H9 (cell line): ENCODE results near the gene APBB2. TPM values are rescaled to one million over a fixed set of nuclear protein-coding genes. Genes with fewer than 3 reads are reported as not detected.

Source experiments
- DNase-seq: peaks from one replicate; pipeline ENCODE4 v3.0.0-alpha.2; 2017
- H2AFZ ChIP-seq: one replicate; pipeline ENCODE4 v1.6.1; 2013; ENCODE audit warnings: mild to moderate bottlenecking, low read length, control low read depth, moderate library complexity
- H2AK5ac ChIP-seq: 2 replicates; pipeline ENCODE4 v1.6.1; 2013; ENCODE audit warnings: low read length, control low read depth, mixed read lengths; ENCODE audit not compliant: insufficient read length
- H2BK120ac ChIP-seq: one replicate; pipeline ENCODE4 v1.6.1; 2013; ENCODE audit warnings: low read depth, mild to moderate bottlenecking, low read length, control low read depth, inconsistent platforms; ENCODE audit not compliant: poor library complexity, severe bottlenecking
- H2BK12ac ChIP-seq: 2 replicates; pipeline ENCODE4 v1.6.1; 2013; ENCODE audit warnings: low read length, control low read depth, mixed read lengths, low read depth; ENCODE audit not compliant: insufficient read length
- H2BK15ac ChIP-seq: 2 replicates; pipeline ENCODE4 v1.6.1; 2013; ENCODE audit warnings: low read depth, low read length, control low read depth
- H2BK20ac ChIP-seq: one replicate; pipeline ENCODE4 v1.6.1; 2013; ENCODE audit warnings: low read depth, mild to moderate bottlenecking, low read length, control low read depth, inconsistent platforms; ENCODE audit not compliant: poor library complexity, severe bottlenecking
- H2BK5ac ChIP-seq: 2 replicates; pipeline ENCODE4 v1.6.1; 2013; ENCODE audit warnings: low read length, control low read depth, mixed read lengths; ENCODE audit not compliant: insufficient read length
- H3K14ac ChIP-seq: 2 replicates; pipeline ENCODE4 v1.6.1; 2013; ENCODE audit warnings: low read length, control low read depth; ENCODE audit not compliant: insufficient read depth
- H3K18ac ChIP-seq: 2 replicates; pipeline ENCODE4 v1.6.1; 2013; ENCODE audit warnings: low read depth, mild to moderate bottlenecking, mixed read lengths, low read length, control low read depth; ENCODE audit not compliant: insufficient read length
- H3K23ac ChIP-seq: 2 replicates; pipeline ENCODE4 v1.6.1; 2013; ENCODE audit warnings: low read length, control low read depth, mixed read lengths, low read depth; ENCODE audit not compliant: insufficient read length
- H3K23me2 ChIP-seq: 2 replicates; pipeline ENCODE4 v1.6.1; 2013; ENCODE audit warnings: low read depth, mild to moderate bottlenecking, mixed read lengths, low read length, control low read depth; ENCODE audit not compliant: insufficient read length, poor library complexity, severe bottlenecking
- H3K27ac ChIP-seq: 2 replicates; pipeline ENCODE4 v1.5.1; 2013; ENCODE audit warnings: low read length, control low read depth, mixed read lengths, low read depth; ENCODE audit not compliant: insufficient read length
- H3K27me3 ChIP-seq: 2 replicates; pipeline ENCODE4 v1.6.1; 2013; ENCODE audit warnings: low read length, control low read depth, inconsistent platforms; ENCODE audit not compliant: insufficient read depth
- H3K4ac ChIP-seq: 2 replicates; pipeline ENCODE4 v1.6.1; 2013; ENCODE audit warnings: low read depth, mild to moderate bottlenecking, control low read depth, inconsistent platforms, low read length, moderate library complexity
- H3K4me1 ChIP-seq: 2 replicates; pipeline ENCODE4 v1.6.1; 2013; ENCODE audit warnings: low read length, control low read depth, inconsistent platforms; ENCODE audit not compliant: insufficient read depth
- H3K4me2 ChIP-seq: 2 replicates; pipeline ENCODE4 v1.6.1; 2013; ENCODE audit warnings: low read length, control low read depth, mixed read lengths; ENCODE audit not compliant: insufficient read length, insufficient read depth
- H3K56ac ChIP-seq: 2 replicates; pipeline ENCODE4 v1.6.1; 2013; ENCODE audit warnings: low read depth, mild to moderate bottlenecking, mixed read lengths, low read length, control low read depth; ENCODE audit not compliant: insufficient read length
- H3K79me1 ChIP-seq: 2 replicates; pipeline ENCODE4 v1.6.1; 2013; ENCODE audit warnings: low read depth, mild to moderate bottlenecking, moderate library complexity, low read length, control low read depth, inconsistent platforms; ENCODE audit not compliant: insufficient read depth, poor library complexity, severe bottlenecking
- H3K79me2 ChIP-seq: 2 replicates; pipeline ENCODE4 v1.6.1; 2013; ENCODE audit warnings: low read length, control low read depth, inconsistent platforms; ENCODE audit not compliant: insufficient read depth
- H3K9ac ChIP-seq: 2 replicates; pipeline ENCODE4 v1.6.1; 2013; ENCODE audit warnings: low read length, control low read depth, mixed read lengths; ENCODE audit not compliant: insufficient read length; ENCODE audit errors: extremely low read depth
- H3K9me3 ChIP-seq: one replicate; pipeline ENCODE4 v1.6.1; 2013; ENCODE audit warnings: low read depth, low read length, inconsistent platforms; ENCODE audit not compliant: control insufficient read depth
- H3T11ph ChIP-seq: one replicate; pipeline ENCODE4 v1.6.1; 2013; ENCODE audit warnings: mild to moderate bottlenecking, low read length, control low read depth, inconsistent platforms
- H4K20me1 ChIP-seq: one replicate; pipeline ENCODE4 v1.6.1; 2013; ENCODE audit not compliant: control insufficient read depth, insufficient read length, insufficient read depth
- H4K5ac ChIP-seq: 2 replicates; pipeline ENCODE4 v1.6.1; 2013; ENCODE audit warnings: low read depth, mild to moderate bottlenecking, mixed read lengths, low read length, control low read depth; ENCODE audit not compliant: insufficient read length
- H4K8ac ChIP-seq: replicated peaks from 2 replicates; pipeline ENCODE4 v1.6.1; 2013; ENCODE audit warnings: low read length, control low read depth, mixed read lengths, low read depth; ENCODE audit not compliant: insufficient read length
- H4K91ac ChIP-seq: 2 replicates; pipeline ENCODE4 v1.6.1; 2013; ENCODE audit warnings: low read depth, mild to moderate bottlenecking, moderate library complexity, mixed read lengths, low read length, control low read depth; ENCODE audit not compliant: insufficient read length
- H3K27ac Mint-ChIP-seq, 3 experiments: 2 replicates in 2 of 3; 3 replicates in 1 of 3; pipeline ENCODE4 v1.8.0; 2020 to 2021; ENCODE audit warnings: mixed read lengths in 3 of 3, mild to moderate bottlenecking in 1 of 3, moderate library complexity in 1 of 3
- H3K27me3 Mint-ChIP-seq: 2 replicates; pipeline ENCODE4 v1.8.0; 2021; ENCODE audit warnings: low read depth, mild to moderate bottlenecking, moderate library complexity, mixed read lengths
- H3K36me3 Mint-ChIP-seq, 3 experiments: 2 replicates in 2 of 3; 3 replicates in 1 of 3; pipeline ENCODE4 v1.8.0; 2020 to 2021; ENCODE audit warnings: low read depth in 3 of 3, mixed read lengths in 3 of 3; ENCODE audit not compliant: insufficient read depth in 1 of 3
- H3K4me1 Mint-ChIP-seq, 2 experiments: 2 replicates each; pipeline ENCODE4 v1.8.0; 2020; ENCODE audit warnings: mixed read lengths in 2 of 2
- H3K4me3 Mint-ChIP-seq, 2 experiments: 2 replicates in 1 of 2; 3 replicates in 1 of 2; pipeline ENCODE4 v1.8.0; 2020 to 2021; ENCODE audit warnings: mild to moderate bottlenecking in 2 of 2, mixed read lengths in 2 of 2, moderate library complexity in 1 of 2
- H3K9me3 Mint-ChIP-seq, 2 experiments: 2 replicates in 1 of 2; 3 replicates in 1 of 2; pipeline ENCODE4 v1.8.0; 2020; ENCODE audit warnings: mild to moderate bottlenecking in 2 of 2, mixed read lengths in 2 of 2, moderate library complexity in 1 of 2
- total RNA-seq: library from RNA; stranded (reverse); gene quantifications from 2 replicates; pipeline ENCODE4 v1.2.1, GENCODE V29; 2021
- TF ChIP-seq, protein P1 (sequence below): fragments of 200-600 bp; sonication (generic); conservative IDR thresholded peaks from 3 replicates; pipeline ENCODE4 v1.8.0; 2021; ENCODE audit warnings: antibody characterized with exemption, mild to moderate bottlenecking

Gene APBB2
- total RNA-seq, 1 experiment from 2014 or later, result 39.6 TPM

GRCh38 chr4:40976343-40976742 lies 238.0 kb downstream of the APBB2 start:
- no peak overlapping the region for H3K4ac ChIP-seq
- no peak overlapping the region for H3K27ac Mint-ChIP-seq
- no peak overlapping the region for H3T11ph ChIP-seq
- no peak overlapping the region for H2BK15ac ChIP-seq
- no peak overlapping the region for H2BK20ac ChIP-seq
- H3K4me1 ChIP-seq, result no peaks in the 10 kb centered on the region
- no peaks in the 10 kb centered on the region for H3K79me2 ChIP-seq
- no peaks in the 10 kb centered on the region for H3K23me2 ChIP-seq
- no peak overlapping the region for H2BK5ac ChIP-seq
- TF ChIP-seq, protein P1, sequence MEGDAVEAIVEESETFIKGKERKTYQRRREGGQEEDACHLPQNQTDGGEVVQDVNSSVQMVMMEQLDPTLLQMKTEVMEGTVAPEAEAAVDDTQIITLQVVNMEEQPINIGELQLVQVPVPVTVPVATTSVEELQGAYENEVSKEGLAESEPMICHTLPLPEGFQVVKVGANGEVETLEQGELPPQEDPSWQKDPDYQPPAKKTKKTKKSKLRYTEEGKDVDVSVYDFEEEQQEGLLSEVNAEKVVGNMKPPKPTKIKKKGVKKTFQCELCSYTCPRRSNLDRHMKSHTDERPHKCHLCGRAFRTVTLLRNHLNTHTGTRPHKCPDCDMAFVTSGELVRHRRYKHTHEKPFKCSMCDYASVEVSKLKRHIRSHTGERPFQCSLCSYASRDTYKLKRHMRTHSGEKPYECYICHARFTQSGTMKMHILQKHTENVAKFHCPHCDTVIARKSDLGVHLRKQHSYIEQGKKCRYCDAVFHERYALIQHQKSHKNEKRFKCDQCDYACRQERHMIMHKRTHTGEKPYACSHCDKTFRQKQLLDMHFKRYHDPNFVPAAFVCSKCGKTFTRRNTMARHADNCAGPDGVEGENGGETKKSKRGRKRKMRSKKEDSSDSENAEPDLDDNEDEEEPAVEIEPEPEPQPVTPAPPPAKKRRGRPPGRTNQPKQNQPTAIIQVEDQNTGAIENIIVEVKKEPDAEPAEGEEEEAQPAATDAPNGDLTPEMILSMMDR, result peak; percentile 84
- H3K79me1 ChIP-seq, result no peaks in the 10 kb centered on the region
- H3K23ac ChIP-seq, result no peak overlapping the region
- H3K4me1 Mint-ChIP-seq, result no peaks in the 10 kb centered on the region
- no peak overlapping the region for H2AK5ac ChIP-seq
- no peak overlapping the region for H3K4me2 ChIP-seq
- H4K5ac ChIP-seq, result no peak overlapping the region
- H3K18ac ChIP-seq, result no peak overlapping the region
- no peak overlapping the region for H3K9ac ChIP-seq
- no peak overlapping the region for H2BK120ac ChIP-seq
- H4K8ac ChIP-seq, result no peak overlapping the region
- H3K4me3 Mint-ChIP-seq, result no peak overlapping the region
- H3K36me3 Mint-ChIP-seq, result no peaks in the 10 kb centered on the region
- no peak overlapping the region for H3K27ac ChIP-seq
- no peak for DNase-seq
- H4K20me1 ChIP-seq, result no peaks in the 10 kb centered on the region
- H3K27me3 ChIP-seq, result no peaks in the 10 kb centered on the region
- H4K91ac ChIP-seq, result no peak overlapping the region
- no peaks in the 10 kb centered on the region for H3K27me3 Mint-ChIP-seq
- no peak overlapping the region for H3K56ac ChIP-seq
- H3K9me3 ChIP-seq, result no peaks in the 10 kb centered on the region
- H3K9me3 Mint-ChIP-seq, result no peaks in the 10 kb centered on the region
- no peak overlapping the region for H2AFZ ChIP-seq
- H3K14ac ChIP-seq, result no peak overlapping the region
- no peak overlapping the region for H2BK12ac ChIP-seq
